GM12864 (cell line): Measurements from ENCODE around the gene ATP10A.

Source experiments
- DNase-seq: peaks from one replicate; pipeline ENCODE4 v3.0.0-alpha.2; 2011; ENCODE audit warnings: low read depth
- H3K4me3 ChIP-seq: 2 replicates; pipeline ENCODE4 v1.5.1; 2011; ENCODE audit warnings: mild to moderate bottlenecking, low read depth, low read length, control low read depth
- CTCF ChIP-seq: IDR thresholded peaks from 2 replicates; pipeline ENCODE4 v1.5.1; 2011; ENCODE audit warnings: low read depth, mild to moderate bottlenecking, moderate library complexity, low read length, control low read depth, inconsistent platforms; ENCODE audit errors: missing control alignments

ATP10A gene

DNA sequence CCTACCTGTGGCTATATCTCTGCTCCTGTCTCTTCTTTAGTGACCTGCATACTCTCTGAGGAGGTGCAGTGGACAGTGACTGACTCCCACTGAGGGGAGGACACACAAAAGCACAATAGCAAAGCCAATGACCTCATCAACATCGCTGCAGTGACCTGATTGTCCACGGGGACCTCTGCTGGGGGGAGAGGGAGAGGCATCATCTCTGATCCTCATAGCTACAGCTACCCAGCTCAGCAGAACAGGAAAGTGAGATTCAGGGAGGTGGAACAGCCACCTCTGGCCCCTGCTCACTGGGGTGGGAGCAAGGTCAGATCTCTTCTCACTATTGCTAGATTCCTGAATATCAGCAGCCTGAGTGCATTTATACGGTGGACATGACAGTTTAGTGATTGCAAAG, 179.2 kb downstream of the ATP10A start:
- no peak for DNase-seq
- TF ChIP-seq CTCF, result no peak
- H3K4me3 ChIP-seq, result no peak overlapping the region

GRCh38 chr15:25683415-25683814, 179.7 kb downstream of the ATP10A start:
- no peak overlapping the region for H3K4me3 ChIP-seq
- no peak for TF ChIP-seq CTCF
- no peak for DNase-seq

- no peak for TF ChIP-seq CTCF
- no peak for DNase-seq
- H3K4me3 ChIP-seq, result no peak overlapping the region
Observed at GRCh38 chr15:25682340-25682739, 180.8 kb downstream of the ATP10A start.

GRCh38 chr15:25680686-25681025, 182.5 kb downstream of the ATP10A start:
- DNase-seq, result no peak
- no peak for TF ChIP-seq CTCF
- no peak overlapping the region for H3K4me3 ChIP-seq

GRCh38 chr15:25679964-25680685, 183.0 kb downstream of the ATP10A start:
- H3K4me3 ChIP-seq, result no peak overlapping the region
- no peak for TF ChIP-seq CTCF
- DNase-seq, result no peak

- no peak overlapping the region for H3K4me3 ChIP-seq
- TF ChIP-seq CTCF, result no peak
Observed at GRCh38 chr15:25679492-25679891, 183.6 kb downstream of the ATP10A start.

GRCh38 chr15:25678500-25678855, 184.6 kb downstream of the ATP10A start:
- DNase-seq, result no peak
- no peak for TF ChIP-seq CTCF
- H3K4me3 ChIP-seq, result no peak overlapping the region

More at GRCh38 chr15:25679492-25679891, 183.6 kb downstream of the ATP10A start:
- no peak for DNase-seq
